ENCODE measurements around the gene ADGRF4.
"Not testable (repeated sequence)": the region's sequence is repeated elsewhere in the genome, so short reads cannot be mapped to it uniquely, and the experiment has no call there.

The ADGRF4 gene

DNA sequence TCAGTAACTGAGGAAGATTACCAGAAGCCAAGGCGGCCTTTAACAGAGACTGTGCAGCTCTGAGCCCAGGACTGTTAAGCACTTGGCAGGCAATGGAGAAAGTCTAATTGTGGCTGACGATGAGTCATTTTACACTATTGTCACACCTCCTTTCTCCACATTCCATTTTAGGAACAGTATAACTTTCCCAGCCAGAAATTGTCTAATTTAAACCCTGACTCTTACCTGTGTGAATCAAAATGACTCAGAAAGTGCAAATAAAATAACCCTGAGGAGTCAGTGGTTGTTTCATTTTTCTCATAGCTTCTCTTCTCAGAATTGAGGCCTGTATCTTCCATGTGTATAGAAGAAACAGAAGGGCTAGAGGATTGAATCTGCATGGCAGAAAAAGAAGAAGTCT is 43.4 kb downstream of the ADGRF4 start:
- DNase-seq (ENCODE audit: low read depth), result no peak
- H3K4me3 ChIP-seq (ENCODE audit: low read depth, low read length), result no peak overlapping the region
- TF ChIP-seq, protein P1, sequence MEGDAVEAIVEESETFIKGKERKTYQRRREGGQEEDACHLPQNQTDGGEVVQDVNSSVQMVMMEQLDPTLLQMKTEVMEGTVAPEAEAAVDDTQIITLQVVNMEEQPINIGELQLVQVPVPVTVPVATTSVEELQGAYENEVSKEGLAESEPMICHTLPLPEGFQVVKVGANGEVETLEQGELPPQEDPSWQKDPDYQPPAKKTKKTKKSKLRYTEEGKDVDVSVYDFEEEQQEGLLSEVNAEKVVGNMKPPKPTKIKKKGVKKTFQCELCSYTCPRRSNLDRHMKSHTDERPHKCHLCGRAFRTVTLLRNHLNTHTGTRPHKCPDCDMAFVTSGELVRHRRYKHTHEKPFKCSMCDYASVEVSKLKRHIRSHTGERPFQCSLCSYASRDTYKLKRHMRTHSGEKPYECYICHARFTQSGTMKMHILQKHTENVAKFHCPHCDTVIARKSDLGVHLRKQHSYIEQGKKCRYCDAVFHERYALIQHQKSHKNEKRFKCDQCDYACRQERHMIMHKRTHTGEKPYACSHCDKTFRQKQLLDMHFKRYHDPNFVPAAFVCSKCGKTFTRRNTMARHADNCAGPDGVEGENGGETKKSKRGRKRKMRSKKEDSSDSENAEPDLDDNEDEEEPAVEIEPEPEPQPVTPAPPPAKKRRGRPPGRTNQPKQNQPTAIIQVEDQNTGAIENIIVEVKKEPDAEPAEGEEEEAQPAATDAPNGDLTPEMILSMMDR (IDR thresholded peaks at IDR 0.05; ENCODE audit: control insufficient read depth, extremely low read depth, insufficient read depth), result no peak

DNA sequence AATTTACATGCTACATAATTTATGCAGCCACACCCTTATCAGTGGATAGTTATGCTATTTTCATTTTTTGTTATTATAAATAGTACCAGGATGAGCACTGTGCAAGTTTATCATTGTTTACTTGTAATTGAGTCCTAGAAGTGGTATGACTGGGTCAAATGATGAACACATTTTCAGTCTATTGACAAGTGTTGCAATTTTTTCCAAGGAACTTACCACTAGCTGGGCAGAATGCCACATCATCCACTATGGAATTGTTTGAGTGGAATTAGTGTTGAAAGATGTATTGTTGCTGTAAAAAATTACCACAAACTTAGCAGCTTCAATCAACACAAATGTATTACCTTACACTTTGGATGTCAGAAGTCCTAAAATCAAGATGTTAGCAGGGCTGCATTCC is 45.4 kb downstream of the ADGRF4 start:
- TF ChIP-seq, protein P1 (IDR thresholded peaks at IDR 0.05; ENCODE audit: control insufficient read depth, extremely low read depth, insufficient read depth), result no peak
- no peak for DNase-seq (ENCODE audit: low read depth)

DNA sequence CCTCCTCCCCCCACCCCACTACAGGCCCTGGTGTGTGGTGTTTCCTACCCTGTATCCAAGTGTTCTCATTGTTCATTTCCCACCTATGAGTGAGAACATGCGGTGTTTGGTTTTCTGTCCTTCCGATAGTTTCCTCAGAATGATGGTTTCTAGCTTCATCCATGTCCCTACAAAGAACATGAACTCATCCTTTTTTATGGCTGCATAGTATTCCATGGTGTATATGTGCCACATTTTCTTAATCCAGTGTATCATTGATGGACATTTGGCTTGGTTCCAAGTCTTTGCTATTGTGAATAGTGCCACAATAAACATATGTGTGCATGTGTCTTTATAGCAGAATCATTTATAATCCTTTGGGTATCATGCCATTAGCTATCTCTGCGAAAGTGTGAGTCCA is 46.9 kb downstream of the ADGRF4 start:
- not testable (repeated sequence) for DNase-seq (ENCODE audit: low read depth)

More for the DNA sequence above, 45.4 kb downstream of the ADGRF4 start:
- no peak overlapping the region for H3K4me3 ChIP-seq (ENCODE audit: low read depth, low read length)

DNA sequence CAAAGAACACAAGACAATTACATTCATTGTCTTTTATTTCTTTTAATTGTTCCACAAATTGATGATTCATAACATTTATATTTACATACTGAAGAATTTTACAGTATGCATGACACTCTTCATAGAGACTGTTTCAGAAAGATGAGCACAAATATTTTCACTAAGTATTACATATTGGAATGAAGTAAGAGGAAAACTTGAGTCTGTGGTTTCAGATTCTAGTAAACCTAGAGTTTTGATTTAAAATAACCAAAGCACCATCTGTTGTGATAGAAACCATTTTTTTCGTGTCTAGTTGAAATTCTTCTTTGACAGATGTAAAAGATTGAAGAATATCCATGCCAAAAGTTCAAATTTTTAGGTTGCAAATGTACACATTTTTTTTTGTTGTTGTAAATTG is 51.4 kb downstream of the ADGRF4 start:
- no peak for DNase-seq (ENCODE audit: low read depth)
- TF ChIP-seq, protein P1 (IDR thresholded peaks at IDR 0.05; ENCODE audit: control insufficient read depth, extremely low read depth, insufficient read depth), result no peak
- no peak overlapping the region for H3K4me3 ChIP-seq (ENCODE audit: low read depth, low read length)

More for the DNA sequence above, 46.9 kb downstream of the ADGRF4 start:
- not testable (repeated sequence) for H3K4me3 ChIP-seq (ENCODE audit: low read depth, low read length)

DNA sequence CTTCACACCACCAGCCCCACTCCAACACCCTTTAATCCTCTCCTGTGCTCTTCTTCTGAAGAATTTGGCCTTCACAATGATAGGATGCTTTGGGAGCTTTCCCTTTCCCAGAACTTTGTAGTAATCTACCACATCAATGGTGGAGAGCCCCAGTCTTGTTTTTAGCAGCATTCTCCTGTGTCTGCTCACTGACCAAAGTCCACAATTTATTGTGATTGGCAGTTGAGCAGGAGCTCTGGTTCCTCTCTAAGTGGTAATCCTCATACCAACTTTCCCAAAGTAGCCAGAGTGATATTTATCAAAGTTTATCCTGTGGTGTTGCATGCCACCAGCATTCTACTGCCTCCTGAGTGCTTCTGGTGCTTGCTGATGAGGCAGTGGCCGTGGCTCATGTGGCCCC is 54.4 kb downstream of the ADGRF4 start:
- TF ChIP-seq, protein P1 (IDR thresholded peaks at IDR 0.05; ENCODE audit: control insufficient read depth, extremely low read depth, insufficient read depth), result no peak
- H3K4me3 ChIP-seq (ENCODE audit: low read depth, low read length), result no peak overlapping the region
- no peak for DNase-seq (ENCODE audit: low read depth)

DNA sequence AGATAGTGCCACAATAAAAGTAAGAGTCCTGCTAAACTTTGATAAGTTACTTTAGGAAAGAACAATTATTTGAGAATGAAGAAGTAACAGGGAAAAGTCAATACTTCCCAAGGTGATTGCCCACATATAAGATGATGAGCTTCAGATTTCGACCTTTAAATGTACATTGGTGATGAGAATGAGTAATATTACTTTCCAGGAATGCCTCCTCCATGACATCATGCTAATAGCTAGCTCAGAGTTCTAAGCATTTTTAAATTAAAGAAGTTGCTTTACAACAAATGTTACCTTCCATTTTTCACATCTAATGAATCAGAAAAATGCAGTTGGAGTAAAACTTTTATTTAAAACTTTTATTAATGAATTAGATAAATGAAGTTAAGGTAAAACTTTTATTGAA is 61.0 kb downstream of the ADGRF4 start:
- no peak for DNase-seq (ENCODE audit: low read depth)
- no peak overlapping the region for H3K4me3 ChIP-seq (ENCODE audit: low read depth, low read length)
- TF ChIP-seq, protein P1 (IDR thresholded peaks at IDR 0.05; ENCODE audit: control insufficient read depth, extremely low read depth, insufficient read depth), result no peak

DNA sequence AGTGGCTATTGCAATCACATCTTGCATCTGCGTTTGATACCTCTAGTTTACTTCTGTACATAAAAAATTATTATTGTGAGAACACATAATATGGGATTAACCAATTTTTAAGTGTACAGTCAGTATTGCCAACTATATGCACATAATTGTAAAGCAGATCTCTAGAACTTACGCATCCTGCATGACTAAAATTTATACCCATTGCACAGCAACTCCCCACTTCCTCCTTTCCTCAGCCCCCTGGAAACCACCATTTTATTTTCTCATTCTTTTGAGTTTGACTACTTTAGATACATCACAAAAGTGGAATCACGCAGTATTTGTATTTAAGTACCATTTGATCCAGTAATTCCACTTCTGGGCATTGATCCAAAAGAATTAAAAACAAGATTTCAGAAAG is 64.1 kb downstream of the ADGRF4 start:
- no peak overlapping the region for H3K4me3 ChIP-seq (ENCODE audit: low read depth, low read length)
- TF ChIP-seq, protein P1 (IDR thresholded peaks at IDR 0.05; ENCODE audit: control insufficient read depth, extremely low read depth, insufficient read depth), result no peak
- DNase-seq (ENCODE audit: low read depth), result no peak
